GM21786 (cell line): Measurements from ENCODE around the gene BCAM.
A peak's percentile ranks its signal among the peaks of the same experiment; 100 is the strongest.
"Not testable (repeated sequence)": the region's sequence is repeated elsewhere in the genome, so short reads cannot be mapped to it uniquely, and the experiment has no call there.

Experiments
- ATAC-seq: cut with Tn5 transposase; IDR thresholded peaks from one replicate; pipeline ENCODE4 v1.9.1; 2021; ENCODE audit not compliant: unreplicated experiment

Gene BCAM

GRCh38 chr19:44808463-44809371 is at the start of gene BCAM:
TSS of gene BCAM (plus strand) at chr19:44809103. CDS start at chr19:44809125, 22 bp downstream.
- ATAC-seq = no peak

GRCh38 chr19:44762038-44762437 is 46.9 kb upstream of the BCAM start:
- no peak for ATAC-seq

- ATAC-seq = no peak
Observed at GRCh38 chr19:44765033-44765948, 43.6 kb upstream of the BCAM start.

GRCh38 chr19:44765949-44766335 is 43.0 kb upstream of the BCAM start:
- ATAC-seq = no peak

- no peak for ATAC-seq
Observed at GRCh38 chr19:44767295-44768180, 41.4 kb upstream of the BCAM start.

- peak; percentile 93 for ATAC-seq
Observed at GRCh38 chr19:44770550-44771257, 38.2 kb upstream of the BCAM start.

- ATAC-seq = not testable (repeated sequence)
Observed at GRCh38 chr19:44772144-44772543, 36.8 kb upstream of the BCAM start.

GRCh38 chr19:44772959-44773358 is 35.9 kb upstream of the BCAM start:
- no peak for ATAC-seq

GRCh38 chr19:44775676-44776240 is 33.1 kb upstream of the BCAM start:
- ATAC-seq = no peak

- ATAC-seq = no peak
Observed at GRCh38 chr19:44776402-44777096, 32.4 kb upstream of the BCAM start.

- ATAC-seq = no peak
Observed at GRCh38 chr19:44777715-44778347, 31.1 kb upstream of the BCAM start, which contains the start of gene CBLC. TSS of gene CBLC (plus strand) at chr19:44777890. CDS start at chr19:44777932, 42 bp downstream.

- ATAC-seq = no peak
Observed at GRCh38 chr19:44779150-44779549, 29.8 kb upstream of the BCAM start.

GRCh38 chr19:44781694-44782093 is 27.2 kb upstream of the BCAM start:
- ATAC-seq = not testable (repeated sequence)

GRCh38 chr19:44782729-44783128 is 26.2 kb upstream of the BCAM start:
- ATAC-seq = no peak

- ATAC-seq = no peak
Observed at GRCh38 chr19:44783545-44783944, 25.4 kb upstream of the BCAM start.

GRCh38 chr19:44785271-44785670 is 23.6 kb upstream of the BCAM start:
- no peak for ATAC-seq

GRCh38 chr19:44785993-44786392 is 22.9 kb upstream of the BCAM start:
- no peak for ATAC-seq

GRCh38 chr19:44788971-44789370 is 19.9 kb upstream of the BCAM start:
- ATAC-seq = no peak
